CD4-positive, alpha-beta T cell treated with Interferon alpha-2 for 1 hour (primary cell): ENCODE results near the gene ZNF787.

Experiments
- DNase-seq, 2 donors: peaks; one replicate each; pipeline ENCODE4 v3.0.0-alpha.2; 2020 to 2022

The ZNF787 gene

DNA sequence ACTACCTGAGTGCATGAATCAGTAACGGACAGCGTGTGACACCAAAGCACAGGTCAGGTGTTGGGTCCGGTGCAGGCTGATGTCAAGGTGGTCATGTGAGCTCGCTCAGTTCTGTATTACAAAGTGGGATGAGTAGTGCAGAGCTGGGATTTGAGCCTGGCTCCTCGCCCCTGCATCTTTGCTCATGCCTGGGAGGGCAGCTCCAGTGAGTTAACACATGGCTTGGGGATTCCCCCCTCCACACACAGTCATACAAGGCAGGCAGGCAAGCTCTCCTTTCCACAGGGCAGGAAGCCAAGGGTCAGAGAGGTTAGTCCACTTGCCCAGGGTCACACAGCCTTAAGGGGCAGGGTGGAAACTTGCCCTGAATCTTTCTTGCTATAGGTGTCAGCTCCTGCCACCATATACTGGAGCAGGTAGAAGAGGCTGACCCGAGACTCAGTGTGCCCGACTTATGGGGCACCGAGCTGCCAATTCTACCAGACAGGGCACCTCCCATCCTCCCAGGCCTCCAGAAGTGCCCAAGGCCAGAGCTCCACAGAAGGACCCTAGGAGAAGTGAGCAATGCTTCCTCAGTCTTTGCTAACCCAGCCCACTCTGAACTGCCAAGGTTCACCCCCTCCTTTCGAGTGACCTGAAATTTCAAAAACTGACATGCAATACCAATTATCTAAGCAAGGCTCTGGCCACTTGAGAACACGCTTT is 35.4 kb downstream of the ZNF787 start:
- no peak for DNase-seq

GRCh38 chr19:56084835-56085536 is 36.1 kb downstream of the ZNF787 start:
- no peak for DNase-seq

GRCh38 chr19:56083668-56084067 is 37.4 kb downstream of the ZNF787 start:
- no peak for DNase-seq

- DNase-seq, result peak; percentile 70 to 71
Observed at GRCh38 chr19:56080669-56081401, 40.3 kb downstream of the ZNF787 start.

GRCh38 chr19:56079609-56080008 is 41.5 kb downstream of the ZNF787 start:
- DNase-seq, result no peak

GRCh38 chr19:56076498-56076897 is 44.6 kb downstream of the ZNF787 start:
- DNase-seq, result peak; percentile 30 to 49

DNA sequence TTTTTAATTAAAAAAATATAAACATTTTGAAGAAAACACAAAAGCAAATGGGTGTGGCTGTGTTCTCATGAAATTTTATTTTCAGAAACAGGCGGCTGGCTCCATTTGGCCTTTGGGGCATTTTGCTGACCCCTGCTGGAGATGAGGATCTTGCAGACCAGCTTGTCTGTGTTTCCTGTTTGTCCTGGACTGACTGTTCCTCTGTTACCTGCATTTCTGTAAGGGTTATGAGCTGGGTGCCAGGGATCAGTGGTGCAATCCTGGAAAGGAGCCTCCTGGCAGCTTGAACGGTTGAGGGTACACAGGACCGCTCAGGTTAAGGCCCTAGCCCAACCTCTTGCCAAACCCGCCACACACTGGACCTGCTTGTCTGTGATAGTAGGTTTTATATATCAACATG is 49.9 kb downstream of the ZNF787 start:
- DNase-seq, result no peak

DNA sequence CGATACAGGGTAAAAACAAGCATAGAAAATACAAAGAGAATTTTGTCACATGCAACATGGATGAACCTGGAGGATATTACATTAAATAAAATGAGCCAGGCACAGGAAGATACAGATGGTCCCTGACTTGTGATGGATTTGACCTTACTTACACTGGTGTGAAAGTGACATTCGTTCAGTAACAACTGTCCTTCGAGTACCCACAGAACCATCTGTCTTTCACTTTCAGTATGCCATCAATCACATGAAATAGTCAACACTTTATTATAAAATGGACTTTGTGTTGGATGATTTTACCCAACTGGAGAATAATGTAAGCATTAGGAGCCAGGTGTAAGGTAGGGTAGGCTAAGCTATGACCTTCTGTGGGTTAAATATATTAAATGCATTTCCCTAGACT is 51.5 kb downstream of the ZNF787 start:
- no peak for DNase-seq

DNA sequence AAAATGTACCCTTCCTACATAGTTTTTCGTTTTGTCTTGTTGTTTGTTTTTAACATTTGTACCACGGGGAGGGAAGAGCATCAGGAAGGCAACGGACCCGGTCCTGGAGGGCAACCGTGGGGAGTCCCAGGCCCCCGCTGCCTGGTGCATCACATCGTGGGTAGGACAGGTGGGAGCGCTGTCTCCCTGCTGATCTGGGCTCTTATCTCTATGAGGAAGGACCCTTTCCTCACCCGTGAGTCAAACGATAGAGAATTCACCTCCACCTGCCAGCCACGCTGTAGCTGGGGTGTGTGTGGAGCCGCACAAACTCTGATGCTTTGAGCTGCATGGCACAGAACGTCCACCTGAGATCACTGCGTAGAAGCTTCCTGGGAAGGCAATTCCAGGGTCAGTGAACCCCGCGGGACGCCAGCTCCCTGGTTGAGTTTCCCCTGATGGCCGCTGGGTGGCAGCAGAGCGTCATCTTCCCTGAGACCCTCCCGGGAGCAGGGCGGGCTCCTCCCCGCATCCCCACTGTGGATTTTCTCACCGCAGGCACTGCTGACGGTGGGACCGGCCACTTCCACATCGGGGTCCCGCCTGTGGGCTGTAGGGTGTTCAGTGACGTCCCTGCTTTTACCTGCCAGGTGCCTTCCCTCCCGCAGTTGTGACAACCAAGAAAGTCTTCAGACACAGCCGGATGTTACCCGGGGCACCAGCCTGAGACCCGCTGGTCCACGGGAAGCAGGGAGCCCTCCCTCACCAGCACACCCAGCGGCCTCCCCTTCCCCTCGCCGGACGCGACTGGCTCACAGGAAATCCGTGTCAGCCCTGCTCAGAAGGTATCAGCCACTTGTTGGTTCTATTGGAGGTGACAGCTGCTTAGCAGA is 54.7 kb downstream of the ZNF787 start:
- peak; percentile 40 to 64 for DNase-seq

GRCh38 chr19:56053596-56053995 is 67.5 kb downstream of the ZNF787 start:
- no peak for DNase-seq
